ENCODE measurements around the gene MED15. TPM values are rescaled to one million over a fixed set of nuclear protein-coding genes. Genes with fewer than 3 reads are reported as not detected.

The MED15 gene
- total RNA-seq, 1 donor from 2014 or later = 74.3 TPM

GRCh38 chr22:20582520-20583361, 75.3 kb downstream of the MED15 start:
- H3K27me3 ChIP-seq (ENCODE audit: control insufficient read depth, insufficient read depth, low read length) = no peaks in the 10 kb centered on the region
- no peak for DNase-seq (ENCODE audit: low read depth)
- peaks cover 1% of the 10 kb centered on the region for H3K36me3 ChIP-seq (ENCODE audit: control insufficient read depth, insufficient read depth, low read length)
- no peak for TF ChIP-seq CTCF (IDR thresholded peaks at IDR 0.05; ENCODE audit: insufficient read depth, low read length, poor library complexity, severe bottlenecking)
- H3K4me3 ChIP-seq (ENCODE audit: low read depth, low read length) = no peak overlapping the region

GRCh38 chr22:20583471-20583922, 76.1 kb downstream of the MED15 start:
- no peak for DNase-seq (ENCODE audit: low read depth)
- no peaks in the 10 kb centered on the region for H3K27me3 ChIP-seq (ENCODE audit: control insufficient read depth, insufficient read depth, low read length)
- H3K4me3 ChIP-seq (ENCODE audit: low read depth, low read length) = no peak overlapping the region
- TF ChIP-seq CTCF (IDR thresholded peaks at IDR 0.05; ENCODE audit: insufficient read depth, low read length, poor library complexity, severe bottlenecking) = peak; percentile 20
- peaks cover 1% of the 10 kb centered on the region for H3K36me3 ChIP-seq (ENCODE audit: control insufficient read depth, insufficient read depth, low read length)

- H3K4me3 ChIP-seq (ENCODE audit: low read depth, low read length) = no peak overlapping the region
- no peak for DNase-seq (ENCODE audit: low read depth)
- peaks cover 1% of the 10 kb centered on the region for H3K36me3 ChIP-seq (ENCODE audit: control insufficient read depth, insufficient read depth, low read length)
- no peak for TF ChIP-seq CTCF (IDR thresholded peaks at IDR 0.05; ENCODE audit: insufficient read depth, low read length, poor library complexity, severe bottlenecking)
- no peaks in the 10 kb centered on the region for H3K27me3 ChIP-seq (ENCODE audit: control insufficient read depth, insufficient read depth, low read length)
Measured at GRCh38 chr22:20584029-20584871, 76.8 kb downstream of the MED15 start.

GRCh38 chr22:20584872-20585638, 77.6 kb downstream of the MED15 start:
- no peak for TF ChIP-seq CTCF (IDR thresholded peaks at IDR 0.05; ENCODE audit: insufficient read depth, low read length, poor library complexity, severe bottlenecking)
- Histone ChIP-seq H3K27me3 (ENCODE audit: control insufficient read depth, insufficient read depth, low read length) (no peaks in the 10 kb centered on the region), H3K36me3 (ENCODE audit: control insufficient read depth, insufficient read depth, low read length) (peaks cover 1% of the 10 kb centered on the region), H3K4me3 (ENCODE audit: low read depth, low read length) (no peak overlapping the region)
- DNase-seq (ENCODE audit: low read depth) = no peak

- Histone ChIP-seq H3K27me3 (ENCODE audit: control insufficient read depth, insufficient read depth, low read length) (no peaks in the 10 kb centered on the region), H3K36me3 (ENCODE audit: control insufficient read depth, insufficient read depth, low read length) (peaks cover 1% of the 10 kb centered on the region), H3K4me3 (ENCODE audit: low read depth, low read length) (no peak overlapping the region)
- TF ChIP-seq CTCF (IDR thresholded peaks at IDR 0.05; ENCODE audit: insufficient read depth, low read length, poor library complexity, severe bottlenecking) = no peak
- no peak for DNase-seq (ENCODE audit: low read depth)
Measured at GRCh38 chr22:20585639-20586402, 78.4 kb downstream of the MED15 start.
